Loucy (cell line): ENCODE measurements around the gene CCDC83.

ENCODE experiments used
- CTCF ChIP-seq: fragments of 200-600 bp; sonication (generic); conservative IDR thresholded peaks from 2 replicates; pipeline ENCODE4 v1.5.1; 2014; ENCODE audit warnings: mild to moderate bottlenecking, antibody characterized with exemption, low read length
- EZH2phosphoT487 ChIP-seq: fragments of 200-600 bp; IDR thresholded peaks from 2 replicates; pipeline ENCODE4 v1.6.1; 2018; ENCODE audit warnings: antibody characterized with exemption, mild to moderate bottlenecking, moderate library complexity, borderline replicate concordance

GRCh38 chr11:85826116-85826855 is 28.9 kb upstream of the CCDC83 start:
- TF ChIP-seq EZH2phosphoT487 = no peak
- peak; percentile 69 for TF ChIP-seq CTCF
